ENCODE measurements around the gene RPS21. TPM values are rescaled to one million over a fixed set of nuclear protein-coding genes. Genes with fewer than 3 reads are reported as not detected.

Gene RPS21
- total and polyA plus RNA-seq, 2 of the 13 experiments (the other 11 are each of a cell fraction or from before 2014, with no cell fraction given) = 2,647 to 11,063 TPM

DNA sequence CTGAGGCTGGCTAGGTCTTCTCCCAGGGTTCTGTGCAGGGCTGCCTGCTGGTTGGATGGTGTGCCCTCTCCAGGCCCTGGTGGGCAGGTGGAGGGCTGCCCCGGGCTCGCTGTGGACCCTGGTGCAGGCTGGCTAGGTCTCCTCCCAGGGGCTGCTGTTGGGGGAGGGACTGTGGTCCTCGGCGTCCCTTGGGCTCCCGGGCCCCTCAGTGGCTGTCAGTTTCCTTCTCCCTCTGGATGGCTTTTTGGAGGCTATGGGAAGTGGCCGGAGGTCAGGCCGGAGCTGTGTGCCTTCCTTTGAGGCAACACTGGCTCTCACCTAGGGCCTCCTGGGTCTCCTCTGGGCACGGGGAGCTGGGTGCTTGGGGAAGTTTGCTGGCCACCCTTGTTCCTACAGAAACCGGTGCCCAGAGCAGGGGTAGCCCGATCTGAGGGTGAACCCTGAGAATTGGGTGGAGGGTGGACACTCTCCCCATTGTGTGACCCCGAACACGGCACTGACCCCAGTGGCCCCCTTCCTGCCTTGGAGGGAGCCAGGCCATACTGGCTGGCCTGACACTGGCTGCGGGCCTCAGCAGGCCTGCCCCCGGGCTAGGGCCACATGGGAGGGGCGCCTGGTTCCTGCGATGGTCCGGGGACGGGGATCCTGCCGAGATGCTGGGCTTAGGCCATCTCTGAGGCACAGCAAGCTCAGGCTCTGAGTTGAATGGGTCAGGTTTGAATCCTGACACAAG, 24.0 kb downstream of the RPS21 start (continued):
- TF ChIP-seq, protein P1, sequence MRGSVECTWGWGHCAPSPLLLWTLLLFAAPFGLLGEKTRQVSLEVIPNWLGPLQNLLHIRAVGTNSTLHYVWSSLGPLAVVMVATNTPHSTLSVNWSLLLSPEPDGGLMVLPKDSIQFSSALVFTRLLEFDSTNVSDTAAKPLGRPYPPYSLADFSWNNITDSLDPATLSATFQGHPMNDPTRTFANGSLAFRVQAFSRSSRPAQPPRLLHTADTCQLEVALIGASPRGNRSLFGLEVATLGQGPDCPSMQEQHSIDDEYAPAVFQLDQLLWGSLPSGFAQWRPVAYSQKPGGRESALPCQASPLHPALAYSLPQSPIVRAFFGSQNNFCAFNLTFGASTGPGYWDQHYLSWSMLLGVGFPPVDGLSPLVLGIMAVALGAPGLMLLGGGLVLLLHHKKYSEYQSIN (CRISPR knock-in tag; IDR thresholded peaks at IDR 0.05; ENCODE audit: borderline replicate concordance) = no peak
- no peak for TF ChIP-seq ZSCAN22 (CRISPR knock-in tag; IDR thresholded peaks at IDR 0.05)
- no peak for TF ChIP-seq ZFAT (CRISPR knock-in tag; conservative IDR thresholded peaks at IDR 0.05)
- TF ChIP-seq, protein P2, sequence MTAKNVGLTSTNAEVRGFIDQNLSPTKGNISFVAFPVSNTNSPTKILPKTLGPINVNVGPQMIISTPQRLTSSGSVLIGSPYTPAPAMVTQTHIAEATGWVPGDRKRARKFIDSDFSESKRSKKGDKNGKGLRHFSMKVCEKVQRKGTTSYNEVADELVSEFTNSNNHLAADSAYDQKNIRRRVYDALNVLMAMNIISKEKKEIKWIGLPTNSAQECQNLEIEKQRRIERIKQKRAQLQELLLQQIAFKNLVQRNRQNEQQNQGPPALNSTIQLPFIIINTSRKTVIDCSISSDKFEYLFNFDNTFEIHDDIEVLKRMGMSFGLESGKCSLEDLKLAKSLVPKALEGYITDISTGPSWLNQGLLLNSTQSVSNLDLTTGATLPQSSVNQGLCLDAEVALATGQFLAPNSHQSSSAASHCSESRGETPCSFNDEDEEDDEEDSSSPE (CRISPR knock-in tag; IDR thresholded peaks at IDR 0.05) = no peak
- TF ChIP-seq ZNF558 (CRISPR knock-in tag; IDR thresholded peaks at IDR 0.05; ENCODE audit: borderline replicate concordance) = no peak
- TF ChIP-seq PITX1 (CRISPR knock-in tag; IDR thresholded peaks at IDR 0.05) = peak; percentile 10; the same call in 1 of the 2 replicates
- TF ChIP-seq, protein P3, sequence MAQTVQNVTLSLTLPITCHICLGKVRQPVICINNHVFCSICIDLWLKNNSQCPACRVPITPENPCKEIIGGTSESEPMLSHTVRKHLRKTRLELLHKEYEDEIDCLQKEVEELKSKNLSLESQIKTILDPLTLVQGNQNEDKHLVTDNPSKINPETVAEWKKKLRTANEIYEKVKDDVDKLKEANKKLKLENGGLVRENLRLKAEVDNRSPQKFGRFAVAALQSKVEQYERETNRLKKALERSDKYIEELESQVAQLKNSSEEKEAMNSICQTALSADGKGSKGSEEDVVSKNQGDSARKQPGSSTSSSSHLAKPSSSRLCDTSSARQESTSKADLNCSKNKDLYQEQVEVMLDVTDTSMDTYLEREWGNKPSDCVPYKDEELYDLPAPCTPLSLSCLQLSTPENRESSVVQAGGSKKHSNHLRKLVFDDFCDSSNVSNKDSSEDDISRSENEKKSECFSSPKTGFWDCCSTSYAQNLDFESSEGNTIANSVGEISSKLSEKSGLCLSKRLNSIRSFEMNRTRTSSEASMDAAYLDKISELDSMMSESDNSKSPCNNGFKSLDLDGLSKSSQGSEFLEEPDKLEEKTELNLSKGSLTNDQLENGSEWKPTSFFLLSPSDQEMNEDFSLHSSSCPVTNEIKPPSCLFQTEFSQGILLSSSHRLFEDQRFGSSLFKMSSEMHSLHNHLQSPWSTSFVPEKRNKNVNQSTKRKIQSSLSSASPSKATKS (CRISPR knock-in tag; IDR thresholded peaks at IDR 0.05) = no peak
- TF ChIP-seq ZNF781 (CRISPR knock-in tag; IDR thresholded peaks at IDR 0.05; ENCODE audit: borderline replicate concordance, not compliant biosample characterization) = peak; percentile 7
- 0 out of 2 replicates have a peak, but pooled peaks have one; percentile 81 for TF ChIP-seq SMAD9 (CRISPR knock-in tag; IDR thresholded peaks at IDR 0.05)
- TF ChIP-seq ZNF782 (CRISPR knock-in tag; IDR thresholded peaks at IDR 0.05; ENCODE audit: borderline replicate concordance) = no peak
- TF ChIP-seq IKZF1 (IDR thresholded peaks at IDR 0.05) = no peak
- no peak for TF ChIP-seq ARNT (IDR thresholded peaks at IDR 0.05)
- no peak for TF ChIP-seq ZNF549 (CRISPR knock-in tag; IDR thresholded peaks at IDR 0.05)
- no peak for TF ChIP-seq TOPORS (CRISPR knock-in tag; IDR thresholded peaks at IDR 0.05)
- TF ChIP-seq ZBTB20 (CRISPR knock-in tag; IDR thresholded peaks at IDR 0.05; ENCODE audit: borderline replicate concordance, low read depth) = no peak
- TF ChIP-seq ZSCAN25 (CRISPR knock-in tag; IDR thresholded peaks at IDR 0.05) = no peak; the same call in 1 of the 2 replicates
- TF ChIP-seq BRD4 (CRISPR knock-in tag; IDR thresholded peaks at IDR 0.05) = 0 out of 2 replicates have a peak, but pooled peaks have one; percentile 13
- TF ChIP-seq ATF7-NPFF (CRISPR knock-in tag; IDR thresholded peaks at IDR 0.05; ENCODE audit: low read depth) = no peak

All from HepG2 (cell line).